ENCODE data around the gene RIMBP3B. TPM values are rescaled to one million over a fixed set of nuclear protein-coding genes. Genes with fewer than 3 reads are reported as not detected.
"Not testable (repeated sequence)": the region's sequence is repeated elsewhere in the genome, so short reads cannot be mapped to it uniquely, and the experiment has no call there.

The RIMBP3B gene, protein sequence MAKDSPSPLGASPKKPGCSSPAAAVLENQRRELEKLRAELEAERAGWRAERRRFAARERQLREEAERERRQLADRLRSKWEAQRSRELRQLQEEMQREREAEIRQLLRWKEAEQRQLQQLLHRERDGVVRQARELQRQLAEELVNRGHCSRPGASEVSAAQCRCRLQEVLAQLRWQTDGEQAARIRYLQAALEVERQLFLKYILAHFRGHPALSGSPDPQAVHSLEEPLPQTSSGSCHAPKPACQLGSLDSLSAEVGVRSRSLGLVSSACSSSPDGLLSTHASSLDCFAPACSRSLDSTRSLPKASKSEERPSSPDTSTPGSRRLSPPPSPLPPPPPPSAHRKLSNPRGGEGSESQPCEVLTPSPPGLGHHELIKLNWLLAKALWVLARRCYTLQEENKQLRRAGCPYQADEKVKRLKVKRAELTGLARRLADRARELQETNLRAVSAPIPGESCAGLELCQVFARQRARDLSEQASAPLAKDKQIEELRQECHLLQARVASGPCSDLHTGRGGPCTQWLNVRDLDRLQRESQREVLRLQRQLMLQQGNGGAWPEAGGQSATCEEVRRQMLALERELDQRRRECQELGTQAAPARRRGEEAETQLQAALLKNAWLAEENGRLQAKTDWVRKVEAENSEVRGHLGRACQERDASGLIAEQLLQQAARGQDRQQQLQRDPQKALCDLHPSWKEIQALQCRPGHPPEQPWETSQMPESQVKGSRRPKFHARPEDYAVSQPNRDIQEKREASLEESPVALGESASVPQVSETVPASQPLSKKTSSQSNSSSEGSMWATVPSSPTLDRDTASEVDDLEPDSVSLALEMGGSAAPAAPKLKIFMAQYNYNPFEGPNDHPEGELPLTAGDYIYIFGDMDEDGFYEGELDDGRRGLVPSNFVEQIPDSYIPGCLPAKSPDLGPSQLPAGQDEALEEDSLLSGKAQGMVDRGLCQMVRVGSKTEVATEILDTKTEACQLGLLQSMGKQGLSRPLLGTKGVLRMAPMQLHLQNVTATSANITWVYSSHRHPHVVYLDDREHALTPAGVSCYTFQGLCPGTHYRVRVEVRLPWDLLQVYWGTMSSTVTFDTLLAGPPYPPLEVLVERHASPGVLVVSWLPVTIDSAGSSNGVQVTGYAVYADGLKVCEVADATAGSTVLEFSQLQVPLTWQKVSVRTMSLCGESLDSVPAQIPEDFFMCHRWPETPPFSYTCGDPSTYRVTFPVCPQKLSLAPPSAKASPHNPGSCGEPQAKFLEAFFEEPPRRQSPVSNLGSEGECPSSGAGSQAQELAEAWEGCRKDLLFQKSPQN (N-terminal part only)
- 0.51 TPM for total RNA-seq (ENCODE audit: unreplicated experiment)
- long read RNA-seq: 0 reads

DNA sequence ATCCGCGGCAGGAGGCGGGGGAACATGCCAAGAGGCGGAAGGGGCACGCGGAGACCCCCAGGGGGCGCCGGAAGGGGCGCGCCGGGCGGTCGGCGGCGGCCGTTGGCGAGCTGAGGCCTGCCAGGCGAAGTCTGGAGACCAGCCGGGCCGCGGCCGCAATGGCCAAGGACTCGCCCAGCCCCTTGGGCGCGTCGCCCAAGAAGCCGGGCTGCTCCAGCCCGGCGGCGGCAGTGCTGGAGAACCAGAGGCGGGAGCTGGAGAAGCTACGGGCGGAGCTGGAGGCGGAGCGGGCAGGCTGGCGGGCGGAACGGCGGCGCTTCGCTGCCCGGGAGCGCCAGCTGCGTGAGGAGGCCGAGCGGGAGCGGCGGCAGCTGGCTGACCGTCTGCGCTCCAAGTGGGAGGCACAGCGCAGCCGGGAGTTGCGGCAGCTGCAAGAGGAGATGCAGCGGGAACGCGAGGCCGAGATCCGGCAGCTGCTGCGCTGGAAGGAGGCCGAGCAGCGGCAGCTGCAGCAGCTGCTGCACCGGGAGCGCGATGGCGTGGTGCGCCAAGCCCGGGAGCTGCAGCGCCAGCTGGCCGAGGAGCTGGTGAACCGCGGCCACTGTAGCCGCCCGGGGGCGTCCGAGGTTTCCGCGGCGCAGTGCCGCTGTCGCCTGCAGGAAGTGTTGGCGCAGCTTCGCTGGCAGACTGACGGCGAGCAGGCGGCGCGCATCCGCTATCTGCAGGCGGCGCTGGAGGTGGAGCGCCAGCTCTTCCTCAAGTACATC is at the start of gene RIMBP3B:
Gene RIMBP3B (plus strand): TSS at position 51 of the 767 bp plus-strand sequence. CDS start 108 bp downstream, at position 159.
- H3K9me3 Mint-ChIP-seq (ENCODE audit: unreplicated experiment); H3K4me1 Mint-ChIP-seq (ENCODE audit: unreplicated experiment); H3K4me3 Mint-ChIP-seq (ENCODE audit: unreplicated experiment); DNase-seq (ENCODE audit: low spot score); H3K27me3 Mint-ChIP-seq (ENCODE audit: unreplicated experiment); H3K27ac Mint-ChIP-seq (ENCODE audit: unreplicated experiment); H3K36me3 Mint-ChIP-seq (ENCODE audit: low read depth, unreplicated experiment): not testable (repeated sequence)

DNA sequence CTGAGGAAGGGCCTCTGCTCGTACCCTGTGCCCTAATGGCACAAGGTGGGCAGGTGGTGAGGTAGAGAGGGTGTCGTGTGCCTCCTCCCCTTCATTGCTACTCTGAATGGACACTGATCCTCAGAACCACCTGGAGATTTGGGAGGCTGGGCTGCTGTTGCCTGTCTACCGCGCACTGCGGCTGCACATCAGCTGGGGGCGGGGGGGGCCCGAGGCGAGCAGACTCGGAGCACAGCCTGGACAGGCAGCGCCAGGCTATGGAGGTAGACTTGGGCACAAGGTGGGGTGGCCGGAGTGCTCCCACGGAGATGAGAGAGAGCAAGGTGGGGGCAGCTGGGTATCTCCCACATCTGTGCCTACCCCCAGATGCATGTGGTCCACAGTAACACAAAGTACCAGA is 26.0 kb upstream of the RIMBP3B start:
- H3K27ac Mint-ChIP-seq (ENCODE audit: unreplicated experiment); H3K4me3 Mint-ChIP-seq (ENCODE audit: unreplicated experiment); H3K4me1 Mint-ChIP-seq (ENCODE audit: unreplicated experiment): not testable (repeated sequence)

GRCh38 chr22:21360525-21360924 is 23.0 kb upstream of the RIMBP3B start:
- not testable (repeated sequence) for H3K9me3 Mint-ChIP-seq (ENCODE audit: unreplicated experiment); H3K27me3 Mint-ChIP-seq (ENCODE audit: unreplicated experiment); DNase-seq (ENCODE audit: low spot score); H3K4me3 Mint-ChIP-seq (ENCODE audit: unreplicated experiment); H3K4me1 Mint-ChIP-seq (ENCODE audit: unreplicated experiment); H3K27ac Mint-ChIP-seq (ENCODE audit: unreplicated experiment); H3K36me3 Mint-ChIP-seq (ENCODE audit: low read depth, unreplicated experiment)

More for the DNA sequence above, 26.0 kb upstream of the RIMBP3B start:
- H3K9me3 Mint-ChIP-seq (ENCODE audit: unreplicated experiment); H3K36me3 Mint-ChIP-seq (ENCODE audit: low read depth, unreplicated experiment); H3K27me3 Mint-ChIP-seq (ENCODE audit: unreplicated experiment); DNase-seq (ENCODE audit: low spot score): not testable (repeated sequence)

GRCh38 chr22:21362473-21362872 is 21.1 kb upstream of the RIMBP3B start:
- H3K4me1 Mint-ChIP-seq (ENCODE audit: unreplicated experiment); DNase-seq (ENCODE audit: low spot score); H3K36me3 Mint-ChIP-seq (ENCODE audit: low read depth, unreplicated experiment); H3K9me3 Mint-ChIP-seq (ENCODE audit: unreplicated experiment); H3K4me3 Mint-ChIP-seq (ENCODE audit: unreplicated experiment); H3K27ac Mint-ChIP-seq (ENCODE audit: unreplicated experiment); H3K27me3 Mint-ChIP-seq (ENCODE audit: unreplicated experiment): not testable (repeated sequence)

- H3K9me3 Mint-ChIP-seq (ENCODE audit: unreplicated experiment); H3K27ac Mint-ChIP-seq (ENCODE audit: unreplicated experiment); H3K27me3 Mint-ChIP-seq (ENCODE audit: unreplicated experiment); H3K4me1 Mint-ChIP-seq (ENCODE audit: unreplicated experiment); H3K4me3 Mint-ChIP-seq (ENCODE audit: unreplicated experiment); DNase-seq (ENCODE audit: low spot score); H3K36me3 Mint-ChIP-seq (ENCODE audit: low read depth, unreplicated experiment): not testable (repeated sequence)
Measured at GRCh38 chr22:21363061-21363460, 20.5 kb upstream of the RIMBP3B start.

DNA sequence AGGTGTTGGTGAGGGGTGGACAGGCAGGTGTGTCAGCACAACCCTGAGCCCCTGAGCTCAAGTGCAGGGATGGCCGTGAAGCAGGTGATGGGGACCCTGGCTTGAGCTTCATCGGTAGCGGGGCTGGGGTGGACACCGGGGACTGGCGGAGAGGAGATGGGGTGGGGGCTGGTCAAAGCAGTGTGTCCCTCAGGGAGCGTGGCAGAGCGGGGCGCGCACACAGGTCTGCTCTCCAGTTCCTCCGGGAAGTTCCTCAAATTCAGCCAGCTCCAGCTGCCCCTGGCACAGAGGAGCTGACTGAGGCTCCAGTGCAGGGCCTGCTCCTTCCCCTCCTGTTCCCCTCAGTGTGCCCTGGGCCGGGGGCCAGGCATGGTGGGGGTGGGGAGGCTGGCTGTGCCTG is 19.7 kb upstream of the RIMBP3B start:
- not testable (repeated sequence) for DNase-seq (ENCODE audit: low spot score); H3K27me3 Mint-ChIP-seq (ENCODE audit: unreplicated experiment); H3K4me1 Mint-ChIP-seq (ENCODE audit: unreplicated experiment); H3K9me3 Mint-ChIP-seq (ENCODE audit: unreplicated experiment); H3K27ac Mint-ChIP-seq (ENCODE audit: unreplicated experiment); H3K36me3 Mint-ChIP-seq (ENCODE audit: low read depth, unreplicated experiment); H3K4me3 Mint-ChIP-seq (ENCODE audit: unreplicated experiment)

GRCh38 chr22:21364362-21364761 is 19.2 kb upstream of the RIMBP3B start:
- not testable (repeated sequence) for H3K4me3 Mint-ChIP-seq (ENCODE audit: unreplicated experiment); H3K27me3 Mint-ChIP-seq (ENCODE audit: unreplicated experiment); H3K27ac Mint-ChIP-seq (ENCODE audit: unreplicated experiment); DNase-seq (ENCODE audit: low spot score); H3K9me3 Mint-ChIP-seq (ENCODE audit: unreplicated experiment); H3K4me1 Mint-ChIP-seq (ENCODE audit: unreplicated experiment); H3K36me3 Mint-ChIP-seq (ENCODE audit: low read depth, unreplicated experiment)

GRCh38 chr22:21365337-21365736 is 18.2 kb upstream of the RIMBP3B start:
- not testable (repeated sequence) for DNase-seq (ENCODE audit: low spot score); H3K4me1 Mint-ChIP-seq (ENCODE audit: unreplicated experiment); H3K27ac Mint-ChIP-seq (ENCODE audit: unreplicated experiment); H3K27me3 Mint-ChIP-seq (ENCODE audit: unreplicated experiment); H3K4me3 Mint-ChIP-seq (ENCODE audit: unreplicated experiment); H3K36me3 Mint-ChIP-seq (ENCODE audit: low read depth, unreplicated experiment); H3K9me3 Mint-ChIP-seq (ENCODE audit: unreplicated experiment)

GRCh38 chr22:21368603-21369310 is 14.8 kb upstream of the RIMBP3B start:
- not testable (repeated sequence) for H3K27me3 Mint-ChIP-seq (ENCODE audit: unreplicated experiment); H3K4me1 Mint-ChIP-seq (ENCODE audit: unreplicated experiment); H3K4me3 Mint-ChIP-seq (ENCODE audit: unreplicated experiment); H3K9me3 Mint-ChIP-seq (ENCODE audit: unreplicated experiment); H3K36me3 Mint-ChIP-seq (ENCODE audit: low read depth, unreplicated experiment); DNase-seq (ENCODE audit: low spot score); H3K27ac Mint-ChIP-seq (ENCODE audit: unreplicated experiment)

- not testable (repeated sequence) for H3K4me1 Mint-ChIP-seq (ENCODE audit: unreplicated experiment); H3K36me3 Mint-ChIP-seq (ENCODE audit: low read depth, unreplicated experiment); DNase-seq (ENCODE audit: low spot score); H3K27ac Mint-ChIP-seq (ENCODE audit: unreplicated experiment); H3K4me3 Mint-ChIP-seq (ENCODE audit: unreplicated experiment); H3K27me3 Mint-ChIP-seq (ENCODE audit: unreplicated experiment); H3K9me3 Mint-ChIP-seq (ENCODE audit: unreplicated experiment)
Measured at GRCh38 chr22:21375880-21376279, 7.7 kb upstream of the RIMBP3B start.

Data from endothelial cell (in vitro differentiated cells).